ENCODE data around the gene CPT1C. TPM values are rescaled to one million over a fixed set of nuclear protein-coding genes. Genes with fewer than 3 reads are reported as not detected.

The CPT1C gene
- total RNA-seq, 1 donor from 2014 or later, result 39.9 TPM

DNA sequence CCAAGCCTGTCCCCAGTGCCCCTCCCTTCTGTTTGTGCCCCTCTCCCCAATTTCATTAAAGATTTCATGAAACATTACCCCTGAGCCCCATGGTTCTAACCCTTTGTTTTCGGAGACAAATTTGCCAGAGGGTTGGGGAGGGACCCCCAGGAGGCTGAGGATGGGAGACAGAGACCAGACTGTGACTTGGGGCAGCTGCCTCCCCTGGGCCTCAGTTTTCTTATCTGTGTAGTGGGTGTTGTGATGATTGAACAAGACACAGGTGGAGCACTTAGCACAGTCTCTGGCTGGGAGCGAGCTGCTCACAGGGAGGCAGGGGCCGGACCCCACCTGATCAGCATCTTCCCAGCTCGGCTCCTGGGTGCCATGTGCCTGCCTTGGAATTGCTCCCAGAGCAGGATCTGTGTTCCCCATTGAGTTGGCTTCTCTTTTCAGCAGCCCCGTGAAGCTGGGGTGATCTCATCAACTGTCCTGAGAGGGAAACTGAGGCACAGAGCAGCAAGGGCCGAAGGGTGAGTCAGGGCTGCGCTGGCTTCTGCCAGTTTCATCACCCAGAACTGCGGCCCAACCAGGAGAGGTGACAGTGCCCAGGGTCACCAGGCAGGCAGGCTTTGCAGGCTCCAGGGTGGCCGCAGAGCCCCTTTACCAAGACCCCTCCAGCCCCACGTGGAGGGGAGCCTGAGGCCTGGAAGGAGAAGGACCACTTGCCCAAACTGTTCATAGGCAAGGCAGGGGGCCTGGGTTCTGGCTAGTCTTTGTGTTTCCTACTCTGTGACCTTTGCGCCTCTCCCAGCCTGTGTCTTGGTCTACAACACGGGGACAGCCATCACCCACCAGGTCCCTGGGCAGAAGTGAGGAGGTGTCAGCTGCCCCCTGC, 32.1 kb upstream of the CPT1C start:
- FAIRE-seq (no peak), DNase-seq (ENCODE audit: low spot score in 2 of 2) (no peak)

DNA sequence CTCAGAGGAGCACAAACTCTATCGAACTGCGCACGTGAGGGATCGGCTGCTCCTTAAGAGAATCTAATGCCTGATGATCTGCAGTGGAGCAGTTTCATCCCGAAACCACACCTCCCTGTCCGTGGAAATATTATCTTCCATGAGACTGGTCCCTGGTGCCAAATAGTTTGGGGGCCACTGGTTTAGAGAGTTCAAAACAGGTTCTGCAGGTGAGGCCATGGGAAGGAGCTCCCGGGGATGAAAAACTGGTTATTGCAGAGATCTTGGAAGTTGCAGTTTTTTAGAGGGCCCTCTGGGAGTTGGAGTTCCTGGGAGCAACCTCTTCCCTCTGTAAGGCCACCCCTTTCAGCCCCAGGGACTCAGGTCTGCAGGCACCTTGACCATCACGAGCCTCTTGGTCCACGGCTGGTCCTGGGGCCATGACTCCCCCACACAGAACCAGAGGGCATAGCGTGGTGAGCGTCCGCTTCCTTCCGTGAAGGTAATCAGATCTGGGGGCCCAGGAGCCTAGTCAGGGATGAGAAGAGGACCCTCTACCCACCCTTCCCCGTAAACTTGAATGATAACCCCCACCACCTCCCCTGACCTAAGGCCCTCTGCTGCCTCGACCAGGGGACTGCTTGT, 30.5 kb upstream of the CPT1C start:
- DNase-seq (ENCODE audit: low spot score in 2 of 2) (no peak), FAIRE-seq (no peak)

DNA sequence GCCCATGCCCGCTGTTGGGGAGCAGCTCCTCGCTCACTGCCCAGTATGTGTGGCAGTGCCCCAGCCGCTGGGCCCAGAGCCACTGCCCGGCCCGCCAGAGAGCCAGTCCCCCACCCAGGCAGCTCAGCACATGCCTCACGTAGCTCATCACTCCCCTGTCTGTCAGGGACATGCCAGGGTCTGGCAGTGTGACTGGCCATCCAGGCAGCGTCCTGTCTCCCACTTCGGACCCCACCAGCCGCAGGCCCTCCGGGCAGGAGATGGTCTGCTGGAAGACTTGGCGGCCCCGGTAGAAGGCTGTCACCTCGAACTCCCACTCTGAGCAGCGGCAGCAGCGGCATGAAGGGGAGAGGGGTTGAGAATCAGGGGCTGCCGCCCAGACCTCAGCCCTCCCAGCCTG, 28.9 kb upstream of the CPT1C start:
- FAIRE-seq, result no peak
- DNase-seq (ENCODE audit: low spot score in 2 of 2), result no peak

DNA sequence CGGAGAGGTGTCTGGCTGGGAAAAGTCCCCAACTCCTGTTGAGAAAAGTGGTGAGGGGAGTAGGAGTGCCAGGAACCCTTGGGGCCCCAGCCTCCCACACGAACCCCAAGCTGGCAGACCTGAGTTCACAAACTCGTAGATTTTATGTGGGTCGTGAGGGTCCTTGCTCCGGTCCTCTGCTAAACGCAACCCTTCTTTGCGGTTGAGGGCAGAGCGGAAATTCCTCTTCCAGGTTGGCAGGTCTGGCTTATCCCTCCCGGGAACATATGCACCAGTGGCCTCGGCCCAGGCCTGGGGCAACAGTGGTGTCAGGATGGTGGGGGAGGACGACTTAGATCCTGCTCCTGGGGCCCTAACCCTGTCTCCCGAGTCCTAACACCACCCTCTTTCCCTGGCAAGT, 27.7 kb upstream of the CPT1C start:
- no peak for FAIRE-seq
- no peak for DNase-seq (ENCODE audit: low spot score in 2 of 2)

- FAIRE-seq (no peak), DNase-seq (ENCODE audit: low spot score in 2 of 2) (peak; percentile 91 to 96)
Measured at GRCh38 chr19:49664171-49665035, 26.5 kb upstream of the CPT1C start.

GRCh38 chr19:49665036-49665350, 25.9 kb upstream of the CPT1C start:
- DNase-seq (ENCODE audit: low spot score in 2 of 2) (no peak), FAIRE-seq (no peak)

DNA sequence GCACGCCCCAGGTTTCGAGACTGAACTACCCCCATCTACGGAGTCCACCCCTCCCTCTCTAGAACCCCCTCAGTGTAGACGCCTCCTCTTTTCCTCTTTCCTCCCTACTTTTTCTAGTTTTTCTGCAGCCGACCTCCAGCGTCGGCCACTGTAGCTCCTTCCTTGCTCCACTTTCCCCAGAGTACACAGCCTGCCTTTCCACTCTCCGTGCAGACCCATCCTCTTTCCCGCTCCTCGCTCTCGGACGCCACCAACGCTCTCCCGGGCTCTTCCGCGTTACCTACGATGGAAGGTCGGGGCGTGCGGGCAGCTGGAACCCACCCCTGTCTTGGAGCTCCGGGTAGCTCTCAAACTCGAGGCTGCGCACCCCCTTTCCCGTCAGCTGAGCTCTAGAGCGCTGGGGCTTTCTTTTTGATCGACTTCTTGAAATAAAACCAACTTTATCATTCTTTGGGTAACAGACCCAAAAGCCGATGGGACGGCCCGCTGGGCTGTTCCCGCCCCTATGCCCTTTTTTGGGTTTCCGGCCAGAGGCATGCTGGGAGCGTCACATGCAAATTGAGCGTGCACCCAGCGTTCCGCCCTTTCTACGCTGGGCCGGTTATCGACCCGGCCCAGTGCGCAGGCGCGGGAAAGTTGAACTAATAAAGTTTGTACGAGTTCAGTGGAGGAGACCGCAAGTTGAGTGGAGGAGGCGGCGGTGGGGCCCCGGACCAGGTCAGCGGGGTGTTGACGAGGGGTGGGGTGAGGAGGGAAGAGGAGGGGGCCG, 25.4 kb upstream of the CPT1C start, which contains the start of the genes BCL2L12 and IRF3:
Gene BCL2L12 (plus strand): TSS at position 583 of the 769 bp plus-strand sequence. CDS start 760 bp downstream, outside the sequence.
Gene IRF3 (minus strand): TSS at position 507 of the 769 bp plus-strand sequence. CDS start 1,019 bp downstream, outside the sequence.
- DNase-seq (ENCODE audit: low spot score in 2 of 2), result peak; percentile 99
- FAIRE-seq, result no peak

- FAIRE-seq, result no peak
- no peak for DNase-seq (ENCODE audit: low spot score in 2 of 2)
Measured at GRCh38 chr19:49666120-49666444, 24.8 kb upstream of the CPT1C start.

GRCh38 chr19:49667473-49667872, 23.4 kb upstream of the CPT1C start:
- FAIRE-seq, result no peak
- no peak for DNase-seq (ENCODE audit: low spot score in 2 of 2)

DNA sequence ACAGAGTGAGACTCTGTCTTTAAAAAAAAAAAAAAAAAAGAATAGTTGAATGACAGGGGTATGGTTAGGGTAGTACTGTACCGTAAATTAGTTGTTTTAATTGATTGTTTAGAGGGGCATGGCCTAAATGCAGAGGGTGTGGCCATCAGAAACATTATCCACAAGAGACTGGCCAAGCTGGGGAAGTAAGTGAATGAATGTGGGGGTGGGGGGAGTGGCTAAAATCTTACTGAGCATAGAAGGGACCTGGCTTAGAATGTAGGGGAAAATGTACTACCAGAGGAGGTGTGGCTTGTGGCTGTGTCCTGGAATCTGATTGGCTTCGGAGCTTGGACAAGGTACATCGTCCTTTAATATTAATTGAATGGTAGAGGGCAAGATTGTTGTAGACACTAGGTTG, 21.4 kb upstream of the CPT1C start:
- DNase-seq (ENCODE audit: low spot score in 2 of 2) (no peak), FAIRE-seq (no peak)

DNA sequence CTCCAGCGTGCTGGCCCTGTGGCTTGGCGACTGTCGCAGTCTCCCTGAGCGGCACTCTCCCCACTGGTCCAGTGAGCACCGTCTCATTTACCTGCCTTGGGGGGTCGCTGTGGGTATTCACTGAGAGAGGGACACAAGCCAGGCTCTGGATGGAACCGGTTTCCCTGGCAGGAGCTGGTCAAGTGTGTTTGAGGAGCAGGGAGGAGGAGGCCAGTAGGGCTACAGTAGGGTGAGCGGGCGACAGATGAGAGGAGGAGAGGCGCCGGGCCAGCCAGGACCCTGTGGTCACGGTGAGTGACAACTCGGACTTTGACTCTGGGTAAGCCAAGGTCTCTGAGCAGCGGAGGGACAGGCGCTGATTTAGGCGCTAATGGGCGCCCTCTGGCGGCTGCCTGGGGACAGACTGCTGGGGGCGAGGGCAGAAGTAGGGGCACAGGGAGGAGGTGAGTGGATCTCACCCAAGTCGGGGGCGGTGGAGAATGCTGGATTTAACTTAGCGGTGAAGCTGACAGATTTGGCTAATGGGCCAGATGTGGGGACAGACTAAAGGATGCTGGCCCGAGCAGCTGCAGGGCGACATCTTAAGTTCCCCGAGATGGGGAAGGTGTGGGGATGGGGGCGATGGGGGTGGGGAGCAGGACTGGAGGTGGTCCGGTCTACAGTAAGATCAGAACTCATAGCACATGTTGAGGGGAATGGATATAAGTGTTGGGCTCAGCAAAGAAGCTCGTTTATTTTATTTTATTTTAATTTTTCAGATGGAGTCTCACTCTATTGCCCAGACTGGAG, 18.6 kb upstream of the CPT1C start:
- peak; percentile 81 to 91 for DNase-seq (ENCODE audit: low spot score in 2 of 2)
- no peak for FAIRE-seq

DNA sequence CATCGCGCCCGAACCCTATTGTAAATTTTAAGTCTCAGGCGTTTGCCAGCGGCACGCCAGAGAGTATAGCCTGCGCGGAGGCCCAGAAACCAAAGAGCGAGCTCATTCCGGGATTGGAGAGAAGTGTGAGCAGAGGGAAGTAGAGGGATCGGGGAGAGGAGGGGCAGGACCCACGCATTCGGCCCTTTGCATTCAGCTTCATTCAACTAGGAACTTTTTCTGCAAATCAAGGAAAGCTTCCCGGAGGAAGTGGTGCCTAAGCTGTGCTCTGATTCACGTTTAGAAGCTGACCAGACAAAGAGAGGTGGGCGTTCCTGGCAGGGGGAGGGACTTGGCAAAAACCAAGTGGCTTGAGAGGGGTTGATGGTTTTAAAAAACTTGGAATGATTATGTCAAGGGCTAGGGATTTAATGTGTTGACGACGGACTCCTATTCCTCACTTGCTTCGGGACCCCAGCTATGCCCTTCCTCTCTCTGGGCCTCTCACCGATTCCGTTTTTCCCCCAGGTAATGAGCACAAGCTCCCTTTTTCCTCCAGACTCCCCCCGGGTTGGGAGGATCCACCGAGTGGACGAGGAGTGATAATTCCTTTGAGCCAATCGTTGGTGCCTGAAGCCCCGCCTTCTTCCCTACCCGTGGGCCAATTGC, 14.7 kb upstream of the CPT1C start:
- FAIRE-seq (no peak), DNase-seq (ENCODE audit: low spot score in 2 of 2) (peak; percentile 79 to 81)

GRCh38 chr19:49676784-49677230, 14.1 kb upstream of the CPT1C start:
- DNase-seq (ENCODE audit: low spot score in 2 of 2) (peak; percentile 96 to 98), FAIRE-seq (peak; percentile 99)

- DNase-seq (ENCODE audit: low spot score in 2 of 2) (peak in 1 of 2 donors; percentile 62), FAIRE-seq (no peak)
Measured at GRCh38 chr19:49677231-49677900, 13.6 kb upstream of the CPT1C start, which contains the start of gene PRMT1. Gene PRMT1 (plus strand): TSS chr19:49677271. CDS start chr19:49677281, 10 bp downstream.

GRCh38 chr19:49677901-49678674, 12.8 kb upstream of the CPT1C start:
- no peak for FAIRE-seq
- peak in 1 of 2 donors; percentile 63 for DNase-seq (ENCODE audit: low spot score in 2 of 2)

GRCh38 chr19:49678985-49679770, 11.7 kb upstream of the CPT1C start:
- DNase-seq (ENCODE audit: low spot score in 2 of 2) (no peak), FAIRE-seq (no peak)
